WTC11 (cell line): ENCODE data around the gene SNRPF. TPM values are rescaled to one million over a fixed set of nuclear protein-coding genes. Genes with fewer than 3 reads are reported as not detected.

Source experiments
- ATAC-seq: fragments of 200-7000 bp; cut with Tn5 transposase; 2 replicates; pipeline ENCODE4 v1.10.0; 2021; ENCODE audit warnings: mild to moderate bottlenecking, moderate library complexity
- CTCF ChIA-PET: fragments of 300-600 bp; sonication (Branson Sonifier 250); formaldehyde crosslinking; loops from one replicate; lab custom pipeline; 2021; ENCODE audit warnings: antibody characterized with exemption; lab: Charles Lee
- POLR2A ChIA-PET: fragments of 350-600 bp; sonication (Branson Sonifier 250); formaldehyde crosslinking; loops from one replicate; lab custom pipeline; 2021; ENCODE audit warnings: antibody characterized with exemption; lab: Charles Lee
- DNase-seq: peaks from one replicate; pipeline ENCODE4 v3.0.0; 2021; ENCODE audit warnings: low spot score
- H3K27ac Mint-ChIP-seq: 2 replicates; pipeline ENCODE4 v1.8.0; 2021; ENCODE audit warnings: mixed read lengths
- H3K27me3 Mint-ChIP-seq: 2 replicates; pipeline ENCODE4 v1.8.0; 2021; ENCODE audit warnings: low read depth, mild to moderate bottlenecking, moderate library complexity, mixed read lengths
- H3K36me3 Mint-ChIP-seq: 2 replicates; pipeline ENCODE4 v1.8.0; 2021; ENCODE audit warnings: mixed read lengths
- H3K4me1 Mint-ChIP-seq: 2 replicates; pipeline ENCODE4 v1.8.0; 2022; ENCODE audit warnings: mixed read lengths
- H3K4me3 Mint-ChIP-seq: 2 replicates; pipeline ENCODE4 v1.8.0; 2021; ENCODE audit warnings: mild to moderate bottlenecking, moderate library complexity, mixed read lengths
- H3K9me3 Mint-ChIP-seq: 2 replicates; pipeline ENCODE4 v1.8.0; 2021; ENCODE audit warnings: mixed read lengths
- AR ChIP-seq: fragments of 250-450 bp; sonication (Bioruptor Pico); IDR thresholded peaks from 2 replicates; pipeline ENCODE4 v1.9.0; 2021; ENCODE audit warnings: mild to moderate bottlenecking
- CBFB ChIP-seq: sonication (generic); formaldehyde crosslinking; IDR thresholded peaks from 2 replicates; pipeline ENCODE4 v1.8.1; 2022; ENCODE audit warnings: mild to moderate bottlenecking, low read depth, missing genetic modification reagents
- E2F4 ChIP-seq: sonication (generic); formaldehyde crosslinking; IDR thresholded peaks from 2 replicates; pipeline ENCODE4 v1.8.1; 2022; ENCODE audit warnings: low read depth, mild to moderate bottlenecking, moderate library complexity, missing genetic modification reagents, borderline replicate concordance
- EMX1 ChIP-seq: fragments of 250-450 bp; sonication (Bioruptor Pico); IDR thresholded peaks from 2 replicates; pipeline ENCODE4 v1.8.0; 2021; ENCODE audit warnings: mild to moderate bottlenecking
- FOXJ3 ChIP-seq: sonication (generic); formaldehyde crosslinking; IDR thresholded peaks from 2 replicates; pipeline ENCODE4 v1.9.0; 2021; ENCODE audit warnings: missing genetic modification reagents, mild to moderate bottlenecking, borderline replicate concordance
- FOXP1 ChIP-seq: sonication (generic); formaldehyde crosslinking; IDR thresholded peaks from 2 replicates; pipeline ENCODE4 v1.8.0; 2022; ENCODE audit warnings: missing genetic modification reagents, mild to moderate bottlenecking, moderate library complexity, borderline replicate concordance
- JUN ChIP-seq: sonication (generic); formaldehyde crosslinking; IDR thresholded peaks from 2 replicates; pipeline ENCODE4 v1.8.0; 2023; ENCODE audit warnings: mild to moderate bottlenecking, missing genetic modification reagents
- KAT7 ChIP-seq: sonication (generic); formaldehyde crosslinking; IDR thresholded peaks from 2 replicates; pipeline ENCODE4 v1.8.1; 2023; ENCODE audit warnings: missing genetic modification reagents, mild to moderate bottlenecking, borderline replicate concordance
- MLX ChIP-seq: sonication (generic); formaldehyde crosslinking; IDR thresholded peaks from 2 replicates; pipeline ENCODE4 v1.8.1; 2023; ENCODE audit warnings: mild to moderate bottlenecking, missing genetic modification reagents, moderate library complexity
- MXD4 ChIP-seq: fragments of 250-450 bp; sonication (Bioruptor Pico); IDR thresholded peaks from 2 replicates; pipeline ENCODE4 v1.8.0; 2021; ENCODE audit warnings: mild to moderate bottlenecking, moderate library complexity, borderline replicate concordance
- NFATC4 ChIP-seq: fragments of 250-450 bp; sonication (Bioruptor Pico); IDR thresholded peaks from 2 replicates; pipeline ENCODE4 v1.9.0; 2021; ENCODE audit warnings: mild to moderate bottlenecking
- NR1H2 ChIP-seq: sonication (generic); formaldehyde crosslinking; IDR thresholded peaks from 2 replicates; pipeline ENCODE4 v1.9.0; 2021; ENCODE audit warnings: mild to moderate bottlenecking, moderate library complexity, missing genetic modification reagents
- NR2C2 ChIP-seq: sonication (generic); formaldehyde crosslinking; IDR thresholded peaks from 2 replicates; pipeline ENCODE4 v1.8.0; 2022; ENCODE audit warnings: mild to moderate bottlenecking, missing genetic modification reagents
- SMAD3 ChIP-seq: sonication (generic); formaldehyde crosslinking; IDR thresholded peaks from 2 replicates; pipeline ENCODE4 v1.8.0; 2022; ENCODE audit warnings: missing genetic modification reagents, mild to moderate bottlenecking, borderline replicate concordance
- SMAD4 ChIP-seq: sonication (generic); formaldehyde crosslinking; IDR thresholded peaks from 2 replicates; pipeline ENCODE4 v1.8.0; 2022; ENCODE audit warnings: mild to moderate bottlenecking, missing genetic modification reagents
- USF1 ChIP-seq: sonication (generic); formaldehyde crosslinking; IDR thresholded peaks from 2 replicates; pipeline ENCODE4 v1.8.0; 2022; ENCODE audit warnings: mild to moderate bottlenecking, missing genetic modification reagents
- ZNF138 ChIP-seq: sonication (generic); formaldehyde crosslinking; conservative IDR thresholded peaks from 2 replicates; pipeline ENCODE4 v1.8.1; 2022; ENCODE audit warnings: mild to moderate bottlenecking, moderate library complexity, missing genetic modification reagents
- ZNF232 ChIP-seq: sonication (generic); formaldehyde crosslinking; IDR thresholded peaks from 2 replicates; pipeline ENCODE4 v1.8.0; 2022; ENCODE audit warnings: mild to moderate bottlenecking, missing genetic modification reagents
- ZNF416 ChIP-seq: fragments of 250-450 bp; sonication (Bioruptor Pico); IDR thresholded peaks from 2 replicates; pipeline ENCODE4 v1.9.0; 2021; ENCODE audit warnings: mild to moderate bottlenecking, inconsistent platforms
- total RNA-seq: library from RNA; stranded (reverse); gene quantifications from 3 replicates; pipeline ENCODE4 v1.2.3, GENCODE V29; 2021
- TF ChIP-seq, protein P1 (sequence below): fragments of 250-450 bp; sonication (Bioruptor Pico); IDR thresholded peaks from 2 replicates; pipeline ENCODE4 v1.9.0; 2021; ENCODE audit warnings: mild to moderate bottlenecking
- TF ChIP-seq, protein P2 (sequence below): sonication (generic); formaldehyde crosslinking; IDR thresholded peaks from 2 replicates; pipeline ENCODE4 v1.8.0; 2023; ENCODE audit warnings: missing genetic modification reagents
- TF ChIP-seq, protein P3 (sequence below): sonication (generic); formaldehyde crosslinking; conservative IDR thresholded peaks from 2 replicates; pipeline ENCODE4 v1.8.1; 2022; ENCODE audit warnings: mild to moderate bottlenecking, missing genetic modification reagents
- TF ChIP-seq, protein P4 (sequence below): sonication (generic); formaldehyde crosslinking; IDR thresholded peaks from 2 replicates; pipeline ENCODE4 v1.8.1; 2023; ENCODE audit warnings: mild to moderate bottlenecking, missing genetic modification reagents, borderline replicate concordance
- TF ChIP-seq, protein P5 (sequence below): fragments of 250-450 bp; sonication (Bioruptor Pico); IDR thresholded peaks from 2 replicates; pipeline ENCODE4 v1.9.0; 2021; ENCODE audit warnings: moderate library complexity, mild to moderate bottlenecking, inconsistent platforms, borderline replicate concordance

Gene SNRPF
- total RNA-seq, 1 experiment from 2014 or later, result 75.8 TPM

DNA sequence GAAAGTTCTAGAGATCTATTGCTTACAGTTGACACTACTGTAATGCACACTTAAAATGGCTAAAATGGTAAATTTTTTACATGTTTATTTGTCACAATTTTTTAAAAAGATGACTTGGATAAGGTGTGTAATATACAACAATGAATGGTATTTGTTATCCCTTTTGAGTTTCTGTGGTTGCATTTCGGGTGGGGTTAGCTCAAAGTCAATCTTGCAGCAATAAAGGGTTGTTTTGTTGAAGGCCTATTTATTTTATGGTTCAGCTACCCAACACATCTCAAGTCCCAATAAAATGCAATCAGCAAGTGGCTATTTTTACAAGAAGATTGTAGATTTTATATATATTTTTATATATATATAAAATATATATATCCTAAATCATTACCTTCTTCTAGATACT, 22.1 kb downstream of the SNRPF start:
- Mint-ChIP-seq H3K9me3 (peaks cover 23% of the 10 kb centered on the region), H3K36me3 (peaks cover 15% of the 10 kb centered on the region), H3K4me1 (no peaks in the 10 kb centered on the region), H3K27me3 (no peaks in the 10 kb centered on the region), H3K27ac (no peak overlapping the region), H3K4me3 (no peak overlapping the region)
- ChIA-PET POLR2A (no interaction called here), CTCF (no interaction called here)
- TF ChIP-seq, protein P1, sequence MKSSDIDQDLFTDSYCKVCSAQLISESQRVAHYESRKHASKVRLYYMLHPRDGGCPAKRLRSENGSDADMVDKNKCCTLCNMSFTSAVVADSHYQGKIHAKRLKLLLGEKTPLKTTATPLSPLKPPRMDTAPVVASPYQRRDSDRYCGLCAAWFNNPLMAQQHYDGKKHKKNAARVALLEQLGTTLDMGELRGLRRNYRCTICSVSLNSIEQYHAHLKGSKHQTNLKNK (CRISPR knock-in tag), result no peak
- TF ChIP-seq, protein P2, sequence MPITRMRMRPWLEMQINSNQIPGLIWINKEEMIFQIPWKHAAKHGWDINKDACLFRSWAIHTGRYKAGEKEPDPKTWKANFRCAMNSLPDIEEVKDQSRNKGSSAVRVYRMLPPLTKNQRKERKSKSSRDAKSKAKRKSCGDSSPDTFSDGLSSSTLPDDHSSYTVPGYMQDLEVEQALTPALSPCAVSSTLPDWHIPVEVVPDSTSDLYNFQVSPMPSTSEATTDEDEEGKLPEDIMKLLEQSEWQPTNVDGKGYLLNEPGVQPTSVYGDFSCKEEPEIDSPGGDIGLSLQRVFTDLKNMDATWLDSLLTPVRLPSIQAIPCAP (CRISPR knock-in tag), result no peak
- TF ChIP-seq ZNF138 (CRISPR knock-in tag), result no peak
- no peak for TF ChIP-seq NR2C2
- TF ChIP-seq AR (CRISPR knock-in tag), result no peak
- TF ChIP-seq EMX1 (CRISPR knock-in tag), result no peak
- no peak for TF ChIP-seq ZNF232 (CRISPR knock-in tag)
- ATAC-seq (no peak), DNase-seq (no peak)

DNA sequence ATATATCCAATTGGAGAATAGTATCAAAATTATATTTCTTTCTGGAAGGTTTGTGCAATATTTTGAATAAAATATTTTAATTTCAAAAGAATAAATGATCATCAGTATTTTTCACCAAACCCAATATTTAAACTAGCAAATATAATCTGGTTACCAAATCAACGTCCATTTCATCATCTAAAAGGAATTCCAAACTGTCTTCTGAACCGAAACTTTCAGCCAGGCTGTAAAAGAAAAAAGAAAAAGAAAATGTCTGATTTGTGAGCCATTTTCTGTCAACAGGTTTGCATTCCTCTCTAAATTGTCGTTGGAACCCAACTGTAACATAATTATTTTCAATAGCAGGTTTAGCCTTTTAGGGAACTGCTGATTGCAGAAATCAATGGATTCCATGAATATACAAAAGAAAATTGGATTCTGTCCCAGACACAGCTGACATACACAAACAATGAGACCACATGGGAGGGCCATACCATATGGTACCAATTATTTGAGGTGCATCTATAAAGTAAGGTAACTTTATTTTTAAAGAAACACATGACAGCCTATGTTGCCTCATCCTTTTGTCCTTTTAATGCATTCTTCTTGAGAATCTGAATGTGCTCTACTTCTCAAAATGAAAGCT, 22.7 kb downstream of the SNRPF start:
- POLR2A ChIA-PET, result interaction anchor here (0.5 kb wide), 1 partner anchor 337 kb away, joined by 6 read pairs; no protein-coding TSS in a partner anchor
- H3K4me3 Mint-ChIP-seq, result no peak overlapping the region
- H3K27me3 Mint-ChIP-seq, result no peaks in the 10 kb centered on the region
- CTCF ChIA-PET, result no interaction called here
- H3K9me3 Mint-ChIP-seq, result peaks cover 17% of the 10 kb centered on the region
- DNase-seq, result no peak
- H3K27ac Mint-ChIP-seq, result no peak overlapping the region
- peaks cover 10% of the 10 kb centered on the region for H3K36me3 Mint-ChIP-seq
- no peak for ATAC-seq
- no peaks in the 10 kb centered on the region for H3K4me1 Mint-ChIP-seq
- TF ChIP-seq KAT7 (CRISPR knock-in tag), result no peak
- no peak for TF ChIP-seq E2F4 (CRISPR knock-in tag)
- TF ChIP-seq, protein P3, sequence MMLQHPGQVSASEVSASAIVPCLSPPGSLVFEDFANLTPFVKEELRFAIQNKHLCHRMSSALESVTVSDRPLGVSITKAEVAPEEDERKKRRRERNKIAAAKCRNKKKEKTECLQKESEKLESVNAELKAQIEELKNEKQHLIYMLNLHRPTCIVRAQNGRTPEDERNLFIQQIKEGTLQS (CRISPR knock-in tag), result no peak
- no peak for TF ChIP-seq FOXJ3
- no peak for TF ChIP-seq SMAD4
- TF ChIP-seq MLX (CRISPR knock-in tag), result no peak
- TF ChIP-seq, protein P4, sequence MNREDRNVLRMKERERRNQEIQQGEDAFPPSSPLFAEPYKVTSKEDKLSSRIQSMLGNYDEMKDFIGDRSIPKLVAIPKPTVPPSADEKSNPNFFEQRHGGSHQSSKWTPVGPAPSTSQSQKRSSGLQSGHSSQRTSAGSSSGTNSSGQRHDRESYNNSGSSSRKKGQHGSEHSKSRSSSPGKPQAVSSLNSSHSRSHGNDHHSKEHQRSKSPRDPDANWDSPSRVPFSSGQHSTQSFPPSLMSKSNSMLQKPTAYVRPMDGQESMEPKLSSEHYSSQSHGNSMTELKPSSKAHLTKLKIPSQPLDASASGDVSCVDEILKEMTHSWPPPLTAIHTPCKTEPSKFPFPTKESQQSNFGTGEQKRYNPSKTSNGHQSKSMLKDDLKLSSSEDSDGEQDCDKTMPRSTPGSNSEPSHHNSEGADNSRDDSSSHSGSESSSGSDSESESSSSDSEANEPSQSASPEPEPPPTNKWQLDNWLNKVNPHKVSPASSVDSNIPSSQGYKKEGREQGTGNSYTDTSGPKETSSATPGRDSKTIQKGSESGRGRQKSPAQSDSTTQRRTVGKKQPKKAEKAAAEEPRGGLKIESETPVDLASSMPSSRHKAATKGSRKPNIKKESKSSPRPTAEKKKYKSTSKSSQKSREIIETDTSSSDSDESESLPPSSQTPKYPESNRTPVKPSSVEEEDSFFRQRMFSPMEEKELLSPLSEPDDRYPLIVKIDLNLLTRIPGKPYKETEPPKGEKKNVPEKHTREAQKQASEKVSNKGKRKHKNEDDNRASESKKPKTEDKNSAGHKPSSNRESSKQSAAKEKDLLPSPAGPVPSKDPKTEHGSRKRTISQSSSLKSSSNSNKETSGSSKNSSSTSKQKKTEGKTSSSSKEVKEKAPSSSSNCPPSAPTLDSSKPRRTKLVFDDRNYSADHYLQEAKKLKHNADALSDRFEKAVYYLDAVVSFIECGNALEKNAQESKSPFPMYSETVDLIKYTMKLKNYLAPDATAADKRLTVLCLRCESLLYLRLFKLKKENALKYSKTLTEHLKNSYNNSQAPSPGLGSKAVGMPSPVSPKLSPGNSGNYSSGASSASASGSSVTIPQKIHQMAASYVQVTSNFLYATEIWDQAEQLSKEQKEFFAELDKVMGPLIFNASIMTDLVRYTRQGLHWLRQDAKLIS (CRISPR knock-in tag), result no peak
- TF ChIP-seq ZNF416, result no peak
- no peak for TF ChIP-seq USF1 (CRISPR knock-in tag)
- no peak for TF ChIP-seq EMX1 (CRISPR knock-in tag)
- no peak for TF ChIP-seq JUN (CRISPR knock-in tag)
- TF ChIP-seq, protein P5, sequence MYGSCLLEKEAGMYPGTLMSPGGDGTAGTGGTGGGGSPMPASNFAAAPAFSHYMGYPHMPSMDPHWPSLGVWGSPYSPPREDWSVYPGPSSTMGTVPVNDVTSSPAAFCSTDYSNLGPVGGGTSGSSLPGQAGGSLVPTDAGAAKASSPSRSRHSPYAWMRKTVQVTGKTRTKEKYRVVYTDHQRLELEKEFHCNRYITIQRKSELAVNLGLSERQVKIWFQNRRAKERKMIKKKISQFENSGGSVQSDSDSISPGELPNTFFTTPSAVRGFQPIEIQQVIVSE, result no peak
- TF ChIP-seq NFATC4, result no peak
- no peak for TF ChIP-seq CBFB (CRISPR knock-in tag)
- TF ChIP-seq MXD4 (CRISPR knock-in tag), result no peak
- TF ChIP-seq NR1H2 (CRISPR knock-in tag), result no peak
- no peak for TF ChIP-seq FOXP1 (CRISPR knock-in tag)
- TF ChIP-seq SMAD3, result no peak
- TF ChIP-seq NR2C2, result no peak
